Measurements from ENCODE around the gene DLG1. TPM values are rescaled to one million over a fixed set of nuclear protein-coding genes. Genes with fewer than 3 reads are reported as not detected.

DLG1 gene
- total and polyA plus RNA-seq, 2 donors from 2014 or later: 19.4 to 101 TPM

DNA sequence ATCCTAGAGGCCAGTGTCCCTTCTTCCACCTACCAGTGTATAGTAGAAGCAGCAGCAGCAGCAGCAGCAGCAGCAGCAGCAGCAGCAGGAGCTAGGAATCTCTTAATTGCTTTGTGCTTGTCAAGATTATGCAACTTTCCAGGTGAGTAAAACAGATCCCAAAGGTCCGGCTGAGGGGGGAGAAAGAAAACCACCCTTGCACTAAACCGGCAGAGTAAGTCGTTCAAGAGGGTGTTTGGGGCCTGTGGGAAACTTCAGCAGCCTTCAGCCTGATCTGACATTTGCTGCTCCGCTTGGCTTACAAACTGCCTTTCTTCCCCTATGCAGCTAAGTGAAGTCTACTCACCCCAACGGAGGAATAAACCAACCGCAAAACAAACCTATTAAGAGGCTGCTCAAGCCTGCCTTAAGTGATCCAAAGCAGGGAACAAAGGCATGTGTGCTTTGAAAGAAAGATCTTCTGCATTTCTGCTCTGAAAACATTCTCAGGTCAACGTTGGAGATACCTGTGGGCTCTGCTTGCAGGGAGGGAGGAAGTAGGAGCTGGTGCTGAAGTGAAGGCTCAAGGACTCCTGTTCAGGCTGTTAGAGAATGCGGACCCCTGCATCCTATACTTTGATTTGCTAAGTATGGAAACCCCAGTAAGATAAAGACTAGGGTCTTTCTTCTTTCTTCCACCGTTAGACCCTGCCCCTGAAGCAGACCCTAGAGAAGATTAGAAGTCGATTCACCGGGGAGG is 35.7 kb upstream of the DLG1 start:
- no peak for FAIRE-seq
- DNase-seq: peak in 4 of 5 donors; percentile 50 to 83 (median 68)
- Histone ChIP-seq H3K36me3 (ENCODE audit: control insufficient read depth in 2 of 3, insufficient read depth in 3 of 3, low read length in 3 of 3) (no peaks in the 10 kb centered on the region), H3K27ac (ENCODE audit: low read depth in 2 of 2, low read length in 2 of 2) (no peak overlapping the region), H3K4me1 (ENCODE audit: control insufficient read depth in 2 of 3, insufficient read depth in 2 of 3, low read depth in 1 of 3, low read length in 3 of 3) (no peaks in the 10 kb centered on the region), H3K27me3 (ENCODE audit: control insufficient read depth, insufficient read depth, low read length) (no peaks in the 10 kb centered on the region), H3K9ac (ENCODE audit: low read length in 3 of 3) (no peak overlapping the region), H3K4me3 (ENCODE audit: low read length in 3 of 3) (no peak overlapping the region), H3K9me3 (ENCODE audit: control insufficient read depth in 2 of 3, insufficient read depth in 1 of 3, low read length in 3 of 3) (no peaks in the 10 kb centered on the region)
- TF ChIP-seq, protein P1, sequence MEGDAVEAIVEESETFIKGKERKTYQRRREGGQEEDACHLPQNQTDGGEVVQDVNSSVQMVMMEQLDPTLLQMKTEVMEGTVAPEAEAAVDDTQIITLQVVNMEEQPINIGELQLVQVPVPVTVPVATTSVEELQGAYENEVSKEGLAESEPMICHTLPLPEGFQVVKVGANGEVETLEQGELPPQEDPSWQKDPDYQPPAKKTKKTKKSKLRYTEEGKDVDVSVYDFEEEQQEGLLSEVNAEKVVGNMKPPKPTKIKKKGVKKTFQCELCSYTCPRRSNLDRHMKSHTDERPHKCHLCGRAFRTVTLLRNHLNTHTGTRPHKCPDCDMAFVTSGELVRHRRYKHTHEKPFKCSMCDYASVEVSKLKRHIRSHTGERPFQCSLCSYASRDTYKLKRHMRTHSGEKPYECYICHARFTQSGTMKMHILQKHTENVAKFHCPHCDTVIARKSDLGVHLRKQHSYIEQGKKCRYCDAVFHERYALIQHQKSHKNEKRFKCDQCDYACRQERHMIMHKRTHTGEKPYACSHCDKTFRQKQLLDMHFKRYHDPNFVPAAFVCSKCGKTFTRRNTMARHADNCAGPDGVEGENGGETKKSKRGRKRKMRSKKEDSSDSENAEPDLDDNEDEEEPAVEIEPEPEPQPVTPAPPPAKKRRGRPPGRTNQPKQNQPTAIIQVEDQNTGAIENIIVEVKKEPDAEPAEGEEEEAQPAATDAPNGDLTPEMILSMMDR (IDR thresholded peaks at IDR 0.05; ENCODE audit: borderline replicate concordance, extremely low read depth, insufficient read depth): no peak
- intact Hi-C loops (cut with DNase I): no loop called here

DNA sequence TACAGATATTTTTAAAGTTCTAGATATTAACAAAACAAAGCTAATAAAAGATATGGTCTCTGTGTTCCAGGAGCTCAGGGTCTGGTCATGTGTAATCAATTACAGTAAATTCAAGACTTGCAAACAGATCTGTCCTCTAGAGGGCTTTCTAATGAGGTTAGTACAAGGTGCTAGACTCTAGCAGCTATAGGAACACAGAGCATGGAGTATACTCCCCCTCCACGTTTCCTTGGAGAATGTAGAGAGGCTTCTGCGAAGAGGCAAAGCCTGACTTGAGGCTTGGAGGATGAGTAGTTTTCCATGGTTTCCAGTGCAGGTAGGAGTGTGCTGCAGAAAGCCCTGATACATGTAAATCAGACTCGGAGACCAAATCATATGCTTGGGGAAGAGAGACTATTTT is 32.7 kb upstream of the DLG1 start:
- TF ChIP-seq, protein P1 (IDR thresholded peaks at IDR 0.05; ENCODE audit: borderline replicate concordance, extremely low read depth, insufficient read depth): no peak
- no peaks in the 10 kb centered on the region for H3K4me1 ChIP-seq (ENCODE audit: control insufficient read depth in 2 of 3, insufficient read depth in 2 of 3, low read depth in 1 of 3, low read length in 3 of 3)
- H3K9ac ChIP-seq (ENCODE audit: low read length in 3 of 3): no peak overlapping the region
- no peak overlapping the region for H3K27ac ChIP-seq (ENCODE audit: low read depth in 2 of 2, low read length in 2 of 2)
- no peaks in the 10 kb centered on the region for H3K27me3 ChIP-seq (ENCODE audit: control insufficient read depth, insufficient read depth, low read length)
- no peaks in the 10 kb centered on the region for H3K9me3 ChIP-seq (ENCODE audit: control insufficient read depth in 2 of 3, insufficient read depth in 1 of 3, low read length in 3 of 3)
- FAIRE-seq (no peak), DNase-seq (no peak)
- H3K4me3 ChIP-seq (ENCODE audit: low read length in 3 of 3): no peak overlapping the region
- no peaks in the 10 kb centered on the region for H3K36me3 ChIP-seq (ENCODE audit: control insufficient read depth in 2 of 3, insufficient read depth in 3 of 3, low read length in 3 of 3)
- intact Hi-C loops (cut with DNase I): no loop called here

DNA sequence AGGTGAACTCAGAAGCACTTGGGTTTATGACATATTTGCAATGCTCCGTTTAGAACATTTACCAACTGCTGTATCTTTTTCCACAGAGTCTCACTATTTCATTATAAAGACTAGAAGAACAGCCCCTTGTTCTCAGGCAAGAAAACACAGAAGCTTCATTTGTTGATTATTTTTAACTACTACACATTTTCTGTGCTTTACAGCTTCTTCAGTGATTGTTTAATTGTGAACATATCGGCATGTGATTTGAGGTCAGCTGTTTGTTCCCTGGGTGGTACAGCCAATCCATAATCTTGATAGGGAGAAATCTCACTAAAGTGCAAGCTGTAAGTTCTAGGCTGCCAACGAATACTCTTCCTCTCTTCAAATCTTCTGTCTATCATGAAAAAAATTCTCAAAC is 31.0 kb upstream of the DLG1 start:
- no peaks in the 10 kb centered on the region for H3K9me3 ChIP-seq (ENCODE audit: control insufficient read depth in 2 of 3, insufficient read depth in 1 of 3, low read length in 3 of 3)
- no peak overlapping the region for H3K9ac ChIP-seq (ENCODE audit: low read length in 3 of 3)
- no peaks in the 10 kb centered on the region for H3K27me3 ChIP-seq (ENCODE audit: control insufficient read depth, insufficient read depth, low read length)
- no peak overlapping the region for H3K4me3 ChIP-seq (ENCODE audit: low read length in 3 of 3)
- DNase-seq (no peak), FAIRE-seq (no peak)
- intact Hi-C loops (cut with DNase I): no loop called here
- H3K36me3 ChIP-seq (ENCODE audit: control insufficient read depth in 2 of 3, insufficient read depth in 3 of 3, low read length in 3 of 3): no peaks in the 10 kb centered on the region
- TF ChIP-seq, protein P1 (IDR thresholded peaks at IDR 0.05; ENCODE audit: borderline replicate concordance, extremely low read depth, insufficient read depth): no peak
- no peaks in the 10 kb centered on the region for H3K4me1 ChIP-seq (ENCODE audit: control insufficient read depth in 2 of 3, insufficient read depth in 2 of 3, low read depth in 1 of 3, low read length in 3 of 3)
- H3K27ac ChIP-seq (ENCODE audit: low read depth in 2 of 2, low read length in 2 of 2): no peak overlapping the region
